ENCODE results near the gene APLN.

APLN gene

DNA sequence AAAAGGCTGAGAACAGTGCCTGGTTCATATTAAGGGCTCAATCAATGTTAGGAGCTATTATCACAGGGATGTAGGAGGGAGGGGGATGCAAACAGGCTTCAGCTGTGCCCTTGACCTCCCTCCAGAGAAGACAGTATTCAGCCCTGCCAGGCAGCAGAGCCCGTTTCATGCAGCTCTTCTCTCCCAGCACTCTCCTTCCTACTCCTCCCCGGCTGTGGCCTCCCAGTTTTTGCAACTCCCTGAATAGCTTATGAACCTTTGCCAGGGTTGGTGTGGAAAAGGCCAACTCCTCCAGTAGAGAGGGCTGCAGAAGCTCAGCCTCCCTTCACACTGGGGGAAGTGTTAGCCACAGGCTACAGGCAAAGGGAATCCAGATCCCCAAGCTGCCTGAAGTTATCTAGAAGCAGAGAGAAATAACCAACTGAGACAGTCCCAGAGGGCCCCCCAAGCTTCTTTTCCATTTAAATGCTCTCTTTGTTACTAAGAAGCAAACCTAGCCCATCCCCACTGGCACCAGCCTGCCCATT is 31.7 kb upstream of the APLN start:
- TF ChIP-seq GATA2 (IDR thresholded peaks at IDR 0.05; ENCODE audit: low read depth, low read length) (no peak), GATA3 (IDR thresholded peaks at IDR 0.05; ENCODE audit: low read depth, low read length) (no peak)

DNA sequence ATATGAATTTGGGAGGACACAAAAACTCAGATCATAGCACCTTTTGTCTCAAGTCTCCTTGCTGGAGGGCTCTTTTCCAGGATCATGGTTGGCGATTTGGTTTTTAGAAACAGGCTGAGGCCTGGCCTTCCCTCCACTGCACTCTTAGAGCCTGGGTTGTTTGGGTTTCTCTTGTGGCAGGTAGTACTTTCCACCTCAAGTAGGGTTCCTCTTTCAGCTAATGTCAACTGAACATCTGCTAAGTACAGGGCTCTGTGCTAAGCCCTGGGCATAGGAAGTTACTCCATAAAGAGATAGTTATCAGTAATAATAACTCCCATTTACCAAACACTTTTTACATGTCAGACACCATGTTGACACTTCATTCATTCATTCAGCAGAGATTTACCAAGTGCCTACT is 28.2 kb upstream of the APLN start:
- TF ChIP-seq GATA2 (IDR thresholded peaks at IDR 0.05; ENCODE audit: low read depth, low read length) (no peak), GATA3 (IDR thresholded peaks at IDR 0.05; ENCODE audit: low read depth, low read length) (no peak)

DNA sequence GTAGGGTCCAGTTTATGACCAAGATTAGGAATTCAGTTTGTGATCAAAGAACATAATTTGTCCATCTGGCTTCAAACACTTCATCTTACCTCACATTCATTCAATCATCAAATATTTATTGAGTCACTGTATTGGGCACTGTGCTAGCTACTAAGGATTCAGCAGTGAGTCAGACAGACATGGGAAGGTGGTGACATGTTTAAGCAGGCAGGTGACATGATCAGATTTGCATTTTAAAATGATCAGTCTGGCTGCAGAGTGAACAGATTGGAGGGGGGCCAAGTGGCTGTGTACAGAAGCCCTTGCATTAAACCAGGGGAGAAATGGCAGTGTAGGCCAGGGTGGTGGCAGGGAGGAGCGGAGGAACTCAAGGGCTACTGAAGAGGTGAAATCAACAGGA is 25.1 kb upstream of the APLN start:
- no peak for TF ChIP-seq GATA3 (IDR thresholded peaks at IDR 0.05; ENCODE audit: low read depth, low read length)
- no peak for TF ChIP-seq GATA2 (IDR thresholded peaks at IDR 0.05; ENCODE audit: low read depth, low read length)

DNA sequence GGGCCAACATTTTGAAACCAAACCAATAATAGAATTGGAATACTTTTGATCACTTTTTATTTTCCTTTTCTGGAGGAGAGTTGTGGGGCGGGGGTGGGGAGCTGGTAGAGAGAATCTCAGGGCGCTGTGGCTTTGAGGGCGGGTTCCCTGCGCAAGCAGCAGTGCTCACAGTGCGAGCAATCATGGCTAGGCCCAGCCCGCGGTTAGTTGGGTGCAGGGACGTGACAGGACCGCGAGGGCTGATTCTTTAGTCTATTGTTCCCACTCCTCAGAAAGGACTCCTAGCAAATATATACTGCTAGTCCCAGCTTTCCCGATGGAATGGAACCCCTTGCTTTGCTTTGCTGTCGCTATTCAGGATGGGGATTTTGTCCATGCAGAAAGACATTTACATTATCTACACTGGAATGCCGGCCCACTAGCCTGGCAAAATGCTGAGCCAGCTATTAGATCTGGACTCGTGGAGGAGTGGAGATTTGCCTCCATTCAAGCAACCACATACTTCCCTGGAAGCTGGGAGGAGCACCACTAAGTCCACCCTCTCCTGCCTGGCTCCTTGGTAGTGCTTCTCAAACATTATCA is 23.9 kb upstream of the APLN start:
- TF ChIP-seq GATA2 (IDR thresholded peaks at IDR 0.05; ENCODE audit: low read depth, low read length) (no peak), GATA3 (IDR thresholded peaks at IDR 0.05; ENCODE audit: low read depth, low read length) (no peak)

DNA sequence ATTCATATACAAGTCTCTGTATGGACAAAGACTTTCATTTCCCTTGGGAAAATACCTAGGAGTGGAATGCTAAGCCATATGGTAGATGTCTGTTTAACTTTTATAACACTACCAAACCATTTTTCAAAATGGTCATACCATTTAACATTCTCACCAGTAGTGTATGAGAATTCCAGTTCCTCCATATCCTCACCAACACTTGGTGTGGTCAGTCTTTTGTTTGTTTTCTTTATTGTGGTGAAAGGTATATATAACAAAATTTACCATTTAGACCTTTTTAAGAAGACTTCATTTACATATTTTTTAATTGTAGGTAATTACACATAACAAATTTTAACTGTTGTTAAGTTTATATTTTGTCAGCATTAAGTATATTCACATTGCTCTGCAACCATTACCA is 12.7 kb upstream of the APLN start:
- TF ChIP-seq GATA3 (IDR thresholded peaks at IDR 0.05; ENCODE audit: low read depth, low read length): no peak
- TF ChIP-seq GATA2 (IDR thresholded peaks at IDR 0.05; ENCODE audit: low read depth, low read length): no peak

- no peak for TF ChIP-seq GATA3 (IDR thresholded peaks at IDR 0.05; ENCODE audit: low read depth, low read length)
- TF ChIP-seq GATA2 (IDR thresholded peaks at IDR 0.05; ENCODE audit: low read depth, low read length): no peak
Measured at GRCh38 chrX:129665916-129666644, 11.3 kb upstream of the APLN start.

DNA sequence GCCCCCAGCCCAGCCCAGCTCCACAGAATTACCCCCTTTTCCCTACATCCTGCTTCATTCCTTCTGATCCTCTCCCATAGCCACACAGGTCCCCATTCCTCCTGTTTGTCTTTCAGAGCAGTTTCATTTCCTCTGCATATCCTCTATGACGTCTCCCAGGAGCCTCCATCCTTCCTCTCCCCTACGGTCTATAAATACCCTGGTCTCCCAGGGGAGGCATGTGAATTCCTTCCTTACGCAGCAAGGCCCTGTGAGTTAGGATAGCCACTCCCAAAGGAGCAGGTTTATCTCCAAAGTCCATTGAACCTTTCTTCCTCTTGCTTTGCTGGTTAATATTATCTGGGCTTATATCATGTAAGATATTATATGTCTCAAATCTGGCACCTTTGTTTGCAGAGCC is 8.4 kb upstream of the APLN start:
- no peak for TF ChIP-seq GATA3 (IDR thresholded peaks at IDR 0.05; ENCODE audit: low read depth, low read length)
- TF ChIP-seq GATA2 (IDR thresholded peaks at IDR 0.05; ENCODE audit: low read depth, low read length): no peak

GRCh38 chrX:129661369-129661768 is 6.6 kb upstream of the APLN start:
- TF ChIP-seq GATA3 (IDR thresholded peaks at IDR 0.05; ENCODE audit: low read depth, low read length) (no peak), GATA2 (IDR thresholded peaks at IDR 0.05; ENCODE audit: low read depth, low read length) (no peak)

- TF ChIP-seq GATA3 (IDR thresholded peaks at IDR 0.05; ENCODE audit: low read depth, low read length) (no peak), GATA2 (IDR thresholded peaks at IDR 0.05; ENCODE audit: low read depth, low read length) (no peak)
Measured at GRCh38 chrX:129659861-129660260, 5.1 kb upstream of the APLN start.

DNA sequence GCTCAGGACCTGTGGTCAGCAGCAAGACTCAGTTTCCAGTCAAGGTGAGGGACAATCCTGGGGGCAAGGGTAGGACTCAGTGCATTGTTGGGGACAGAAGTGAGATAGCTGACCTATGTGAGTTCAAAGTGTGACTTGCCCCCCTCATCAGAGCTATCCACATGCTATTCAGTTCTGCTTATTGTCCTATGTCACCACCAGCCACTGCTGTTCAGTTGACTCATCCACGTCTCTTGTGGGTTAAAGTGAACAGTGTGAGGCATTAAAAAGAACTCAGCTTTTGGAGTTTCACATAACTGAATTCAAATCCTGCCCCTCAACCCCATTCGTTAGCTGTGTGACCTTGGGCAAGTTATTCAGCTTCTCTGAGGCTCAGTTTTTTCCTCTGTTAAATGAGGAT is 4.4 kb upstream of the APLN start:
- no peak for TF ChIP-seq GATA3 (IDR thresholded peaks at IDR 0.05; ENCODE audit: low read depth, low read length)

DNA sequence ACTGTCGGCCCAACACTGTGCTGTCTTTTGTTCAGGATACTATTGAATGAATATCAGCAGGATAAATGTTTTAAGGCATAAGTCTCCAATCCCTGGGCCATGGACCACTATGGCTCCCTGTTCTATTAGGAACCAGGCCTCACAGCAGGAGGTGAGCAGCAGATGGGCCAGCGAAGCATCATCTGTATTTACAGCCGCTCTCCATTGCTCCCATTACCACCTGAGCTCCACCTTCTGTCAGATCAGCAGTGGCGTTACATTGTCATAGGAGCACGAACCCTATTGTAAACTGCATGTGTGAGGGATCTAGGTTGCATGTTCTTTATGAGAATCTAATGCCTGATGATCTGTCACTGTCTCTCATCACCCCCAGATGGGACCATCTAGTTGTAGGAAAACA is 3.7 kb upstream of the APLN start:
- TF ChIP-seq GATA3 (IDR thresholded peaks at IDR 0.05; ENCODE audit: low read depth, low read length): no peak
- TF ChIP-seq GATA2 (IDR thresholded peaks at IDR 0.05; ENCODE audit: low read depth, low read length): no peak

DNA sequence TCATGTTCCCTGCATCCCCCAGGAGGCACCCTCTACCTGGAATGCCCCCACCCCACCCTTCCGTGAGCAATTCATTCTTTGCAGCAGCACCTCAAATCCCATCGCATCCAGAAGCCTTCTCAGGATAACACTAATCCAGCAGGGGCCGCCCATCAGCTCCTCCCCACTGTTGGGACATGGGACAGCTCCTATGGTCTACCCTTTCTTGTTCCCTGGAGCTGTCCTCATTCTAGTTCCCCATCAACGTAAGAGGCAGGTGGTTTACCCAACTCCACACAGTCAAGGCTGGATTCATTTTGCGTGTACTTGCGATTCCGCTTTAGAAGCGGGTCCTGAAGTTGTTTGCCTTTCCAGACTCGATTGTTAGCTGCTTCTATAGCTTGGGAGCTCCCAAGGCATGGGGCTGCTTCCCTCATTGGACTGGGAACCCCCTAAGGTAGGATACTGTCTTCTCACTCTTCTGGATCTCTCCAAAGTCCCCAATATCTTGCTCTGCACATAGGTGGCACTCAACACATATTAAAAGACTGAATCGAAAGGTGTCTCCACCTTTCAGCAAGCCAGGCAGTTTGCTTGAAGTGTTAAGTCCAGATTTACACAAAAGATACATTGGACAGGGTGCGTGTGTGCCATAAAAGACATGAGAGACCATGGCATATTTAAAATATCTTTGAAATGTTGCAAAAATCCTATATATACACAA is 942 bp upstream of the APLN start:
- TF ChIP-seq GATA3 (IDR thresholded peaks at IDR 0.05; ENCODE audit: low read depth, low read length) (no peak), GATA2 (IDR thresholded peaks at IDR 0.05; ENCODE audit: low read depth, low read length) (no peak)

- TF ChIP-seq GATA2 (IDR thresholded peaks at IDR 0.05; ENCODE audit: low read depth, low read length) (no peak), GATA3 (IDR thresholded peaks at IDR 0.05; ENCODE audit: low read depth, low read length) (no peak)
Measured at GRCh38 chrX:129653971-129654651, 645 bp downstream of the APLN start.

Data from SH-SY5Y (cell line).